ENCODE results near the gene XKRX. TPM values are rescaled to one million over a fixed set of nuclear protein-coding genes. Genes with fewer than 3 reads are reported as not detected.

The XKRX gene
- total RNA-seq, 1 donor from 2014 or later = 2.2 TPM

DNA sequence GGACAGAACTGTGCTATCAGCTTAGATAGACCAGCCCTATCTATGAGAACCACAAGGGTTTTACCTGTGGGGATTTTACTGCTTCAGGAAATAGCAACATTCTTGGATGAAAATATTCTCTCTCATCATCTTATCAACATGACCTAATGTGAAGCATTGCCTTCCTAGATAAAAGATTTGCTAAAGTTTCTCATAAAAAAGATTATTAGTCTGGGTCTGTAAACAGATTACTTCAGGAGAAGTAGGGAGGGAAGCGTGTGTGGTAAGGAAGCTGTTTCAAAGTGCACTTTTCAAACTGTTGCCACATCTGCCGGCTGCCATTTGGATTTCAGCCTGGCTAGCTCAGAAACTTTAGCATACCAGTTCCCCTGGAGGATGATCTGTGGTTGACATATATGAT is 54.4 kb downstream of the XKRX start, which contains the start of gene NOX1:
NOX1 (minus strand) TSS at position 35 of the 400 bp plus-strand sequence. CDS start 220 bp downstream, outside the sequence.
- ChIA-PET CTCF (no interaction called here), POLR2A (no interaction called here)
- Mint-ChIP-seq H3K27me3 (no peaks in the 10 kb centered on the region), H3K27ac (no peak within 1 kb of the TSS), H3K4me3 (no peak within 1 kb of the TSS), H3K9me3 (no peaks in the 10 kb centered on the region), H3K4me1 (no peaks in the 10 kb centered on the region), H3K36me3 (ENCODE audit: low read depth) (no peaks in the 10 kb centered on the region)
- DNase-seq = no peak
- ATAC-seq (ENCODE audit: low read depth) = no peak
- intact Hi-C loops (cut with micrococcal nuclease) = no loop called here
- TF ChIP-seq, protein P1, sequence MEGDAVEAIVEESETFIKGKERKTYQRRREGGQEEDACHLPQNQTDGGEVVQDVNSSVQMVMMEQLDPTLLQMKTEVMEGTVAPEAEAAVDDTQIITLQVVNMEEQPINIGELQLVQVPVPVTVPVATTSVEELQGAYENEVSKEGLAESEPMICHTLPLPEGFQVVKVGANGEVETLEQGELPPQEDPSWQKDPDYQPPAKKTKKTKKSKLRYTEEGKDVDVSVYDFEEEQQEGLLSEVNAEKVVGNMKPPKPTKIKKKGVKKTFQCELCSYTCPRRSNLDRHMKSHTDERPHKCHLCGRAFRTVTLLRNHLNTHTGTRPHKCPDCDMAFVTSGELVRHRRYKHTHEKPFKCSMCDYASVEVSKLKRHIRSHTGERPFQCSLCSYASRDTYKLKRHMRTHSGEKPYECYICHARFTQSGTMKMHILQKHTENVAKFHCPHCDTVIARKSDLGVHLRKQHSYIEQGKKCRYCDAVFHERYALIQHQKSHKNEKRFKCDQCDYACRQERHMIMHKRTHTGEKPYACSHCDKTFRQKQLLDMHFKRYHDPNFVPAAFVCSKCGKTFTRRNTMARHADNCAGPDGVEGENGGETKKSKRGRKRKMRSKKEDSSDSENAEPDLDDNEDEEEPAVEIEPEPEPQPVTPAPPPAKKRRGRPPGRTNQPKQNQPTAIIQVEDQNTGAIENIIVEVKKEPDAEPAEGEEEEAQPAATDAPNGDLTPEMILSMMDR (IDR thresholded peaks at IDR 0.05) = no peak

DNA sequence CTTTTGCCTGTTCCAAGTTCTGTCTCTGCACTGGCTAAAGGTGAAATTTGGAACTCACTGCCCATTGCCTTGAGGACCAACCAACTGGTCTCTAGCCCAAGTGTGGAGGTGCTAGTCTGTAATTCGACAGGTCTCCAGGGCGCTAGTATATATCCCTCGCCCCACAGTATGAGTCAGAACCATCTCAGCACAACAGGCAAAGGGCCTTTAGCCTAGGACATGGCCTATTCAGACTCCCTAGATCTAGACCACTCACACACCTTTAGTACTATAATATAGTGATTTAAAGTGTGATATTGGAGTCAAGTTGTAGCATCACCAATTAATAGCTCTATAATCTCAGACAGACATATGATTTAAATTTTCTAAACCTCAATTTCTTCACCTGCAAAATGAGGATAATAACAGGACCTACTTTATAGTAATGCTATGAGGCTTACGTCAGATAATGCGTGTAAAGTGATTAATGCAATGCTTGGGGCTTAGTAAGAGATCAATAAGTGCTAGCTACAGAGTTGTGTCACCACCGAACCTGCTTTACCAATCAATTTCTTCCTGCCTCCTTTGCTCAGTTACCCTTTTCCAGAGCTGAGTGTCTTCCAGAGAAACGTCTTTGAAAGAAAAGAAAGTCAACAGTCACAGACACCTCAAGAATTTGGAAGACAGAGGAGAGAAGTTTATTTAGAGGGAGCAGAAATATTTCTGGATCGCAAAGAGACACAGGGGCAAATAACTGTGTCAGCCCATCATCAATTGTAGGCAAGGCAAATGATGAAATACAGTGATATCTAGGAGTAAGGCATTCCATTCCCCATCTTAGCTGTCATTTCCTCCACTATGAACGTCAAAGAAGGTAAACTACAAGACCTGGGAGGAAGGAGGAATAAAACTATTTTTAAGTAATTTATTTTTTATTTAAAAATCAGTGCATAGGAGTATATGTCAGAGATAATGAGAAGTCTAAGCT is 56.8 kb downstream of the XKRX start:
- Mint-ChIP-seq H3K4me1 (no peaks in the 10 kb centered on the region), H3K36me3 (ENCODE audit: low read depth) (no peaks in the 10 kb centered on the region), H3K27me3 (no peaks in the 10 kb centered on the region), H3K9me3 (no peaks in the 10 kb centered on the region), H3K27ac (no peak overlapping the region), H3K4me3 (no peak overlapping the region)
- intact Hi-C loops (cut with micrococcal nuclease) = no loop called here
- ChIA-PET CTCF (no interaction called here), POLR2A (no interaction called here)
- TF ChIP-seq, protein P1 (IDR thresholded peaks at IDR 0.05) = no peak
- no peak for ATAC-seq (ENCODE audit: low read depth)
- no peak for DNase-seq

DNA sequence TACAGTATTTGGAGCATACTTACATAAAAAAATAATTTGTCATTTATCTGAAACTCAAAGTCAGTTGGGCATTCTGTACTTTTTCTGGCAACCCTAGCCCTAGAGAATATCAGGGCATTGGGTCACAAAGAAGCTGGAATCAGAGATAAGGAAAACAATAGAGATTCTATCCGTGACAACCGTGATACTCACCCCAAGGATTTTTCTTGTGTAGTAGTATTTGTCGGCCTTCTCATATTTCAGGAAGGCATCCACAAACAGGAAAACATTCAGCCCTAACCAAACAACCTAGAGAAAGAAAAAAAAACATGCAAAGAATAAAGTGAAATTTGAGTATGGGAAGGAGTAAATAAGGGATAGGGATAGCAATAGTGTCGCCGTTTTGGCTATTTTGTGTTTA is 58.2 kb downstream of the XKRX start:
- intact Hi-C loops (cut with micrococcal nuclease) = no loop called here
- Mint-ChIP-seq H3K36me3 (ENCODE audit: low read depth) (no peaks in the 10 kb centered on the region), H3K4me3 (no peak overlapping the region), H3K9me3 (no peaks in the 10 kb centered on the region), H3K27ac (no peak overlapping the region), H3K4me1 (no peaks in the 10 kb centered on the region), H3K27me3 (no peaks in the 10 kb centered on the region)
- TF ChIP-seq, protein P1 (IDR thresholded peaks at IDR 0.05) = no peak
- ChIA-PET CTCF (no interaction called here), POLR2A (no interaction called here)
- no peak for ATAC-seq (ENCODE audit: low read depth)
- DNase-seq = no peak

DNA sequence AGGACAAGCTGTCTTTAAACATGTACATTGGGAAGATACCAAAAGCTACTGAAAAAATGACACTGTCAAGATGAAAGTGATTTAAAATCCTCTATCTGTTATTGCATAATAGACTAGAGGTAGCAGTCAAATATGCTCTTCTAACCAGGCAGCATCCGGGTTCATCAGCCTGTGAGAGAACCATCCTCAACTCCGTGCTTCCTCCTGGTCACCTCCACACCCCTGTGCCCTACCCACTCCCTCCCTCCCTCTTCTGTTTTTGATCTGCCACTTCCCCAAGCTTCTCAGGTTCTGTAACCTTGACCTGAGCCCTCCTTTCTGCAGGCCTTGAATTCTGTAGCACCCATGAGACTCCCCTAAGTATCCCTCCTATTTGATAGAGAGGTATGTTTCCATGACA is 60.4 kb downstream of the XKRX start:
- CTCF ChIA-PET = no interaction called here
- no peak overlapping the region for H3K27ac Mint-ChIP-seq

More for the DNA sequence above, 60.4 kb downstream of the XKRX start:
- intact Hi-C loops (cut with micrococcal nuclease) = no loop called here
- POLR2A ChIA-PET = no interaction called here
- Mint-ChIP-seq H3K4me3 (no peak overlapping the region), H3K4me1 (no peaks in the 10 kb centered on the region), H3K27me3 (no peaks in the 10 kb centered on the region), H3K9me3 (no peaks in the 10 kb centered on the region), H3K36me3 (ENCODE audit: low read depth) (no peaks in the 10 kb centered on the region)
- TF ChIP-seq, protein P1 (IDR thresholded peaks at IDR 0.05) = no peak
- ATAC-seq (ENCODE audit: low read depth) (no peak), DNase-seq (no peak)

All from activated B cell treated with CpG ODN at 0.5 μM for 24 hours (primary cell).